A549 (cell line): ENCODE measurements around the gene OR2M5.

Experiments
- CEBPB ChIP-seq, 2 experiments: fragments of >200 bp in 1 of 2; sonication (Bioruptor Twin) in 1 of 2; formaldehyde crosslinking in 1 of 2; IDR thresholded peaks; 2 replicates each; pipeline ENCODE4 v1.6.1; 2012 to 2016
- EP300 ChIP-seq, 2 experiments: fragments of >200 bp; sonication (Bioruptor Twin); formaldehyde crosslinking; IDR thresholded peaks; 2 replicates in 1 of 2; 3 replicates in 1 of 2; pipeline ENCODE4 v1.6.1; 2016 to 2017
- HOXA7 ChIP-seq: fragments of 250-450 bp; sonication (Bioruptor Pico); IDR thresholded peaks from 2 replicates; pipeline ENCODE4 v1.5.0; 2020; ENCODE audit warnings: mild to moderate bottlenecking, moderate library complexity
- JUN ChIP-seq, 2 experiments: fragments of >200 bp; sonication (Bioruptor Twin); formaldehyde crosslinking; IDR thresholded peaks; 2 replicates in 1 of 2; 3 replicates in 1 of 2; pipeline ENCODE4 v1.6.1; 2016 to 2017
- POLR2A ChIP-seq: IDR thresholded peaks from 2 replicates; pipeline ENCODE4 v1.6.1; 2012; ENCODE audit warnings: mild to moderate bottlenecking, low read length
- TF ChIP-seq, protein P1 (sequence below): fragments of >200 bp; sonication (Bioruptor Twin); formaldehyde crosslinking; IDR thresholded peaks from 3 replicates; pipeline ENCODE4 v1.5.1; 2016
- TF ChIP-seq, protein P2 (sequence below): fragments of 450-650 bp; IDR thresholded peaks from 2 replicates; pipeline ENCODE4 v1.6.1; 2014; ENCODE audit warnings: antibody characterized with exemption
- TF ChIP-seq, protein P3 (sequence below): fragments of 200-600 bp; sonication (generic); IDR thresholded peaks from 2 replicates; pipeline ENCODE4 v1.6.1; 2016; ENCODE audit warnings: antibody characterized with exemption, mild to moderate bottlenecking, moderate library complexity
- TF ChIP-seq, protein P4 (sequence below): IDR thresholded peaks from 2 replicates; pipeline ENCODE4 v1.6.1; 2012

DNA sequence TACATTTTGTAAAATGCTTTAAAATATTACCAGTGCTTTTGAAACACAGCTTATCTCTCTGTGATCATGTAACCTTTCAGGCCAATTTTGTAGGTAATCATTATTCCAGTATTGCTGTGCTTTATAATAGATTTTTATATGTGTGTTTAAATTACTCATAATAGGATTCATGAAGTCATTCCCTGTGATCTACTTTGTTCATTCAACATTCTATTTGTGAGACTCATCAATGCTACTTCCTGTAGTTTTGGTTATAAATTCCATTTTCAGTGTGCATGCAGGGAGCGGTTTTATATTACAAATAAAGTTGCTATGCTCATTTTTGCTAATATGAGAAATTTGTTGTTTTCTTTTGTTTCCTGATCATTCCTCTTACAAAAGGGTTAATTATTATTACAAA, 4.1 kb upstream of the OR2M5 start:
- TF ChIP-seq, protein P1, sequence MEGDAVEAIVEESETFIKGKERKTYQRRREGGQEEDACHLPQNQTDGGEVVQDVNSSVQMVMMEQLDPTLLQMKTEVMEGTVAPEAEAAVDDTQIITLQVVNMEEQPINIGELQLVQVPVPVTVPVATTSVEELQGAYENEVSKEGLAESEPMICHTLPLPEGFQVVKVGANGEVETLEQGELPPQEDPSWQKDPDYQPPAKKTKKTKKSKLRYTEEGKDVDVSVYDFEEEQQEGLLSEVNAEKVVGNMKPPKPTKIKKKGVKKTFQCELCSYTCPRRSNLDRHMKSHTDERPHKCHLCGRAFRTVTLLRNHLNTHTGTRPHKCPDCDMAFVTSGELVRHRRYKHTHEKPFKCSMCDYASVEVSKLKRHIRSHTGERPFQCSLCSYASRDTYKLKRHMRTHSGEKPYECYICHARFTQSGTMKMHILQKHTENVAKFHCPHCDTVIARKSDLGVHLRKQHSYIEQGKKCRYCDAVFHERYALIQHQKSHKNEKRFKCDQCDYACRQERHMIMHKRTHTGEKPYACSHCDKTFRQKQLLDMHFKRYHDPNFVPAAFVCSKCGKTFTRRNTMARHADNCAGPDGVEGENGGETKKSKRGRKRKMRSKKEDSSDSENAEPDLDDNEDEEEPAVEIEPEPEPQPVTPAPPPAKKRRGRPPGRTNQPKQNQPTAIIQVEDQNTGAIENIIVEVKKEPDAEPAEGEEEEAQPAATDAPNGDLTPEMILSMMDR = no peak
- TF ChIP-seq CEBPB (IDR thresholded peaks at IDR 0.05) (no peak), EP300 (IDR thresholded peaks at IDR 0.05) (no peak), JUN (IDR thresholded peaks at IDR 0.05) (no peak), HOXA7 (CRISPR knock-in tag) (no peak), POLR2A (no peak)
- TF ChIP-seq, protein P2, sequence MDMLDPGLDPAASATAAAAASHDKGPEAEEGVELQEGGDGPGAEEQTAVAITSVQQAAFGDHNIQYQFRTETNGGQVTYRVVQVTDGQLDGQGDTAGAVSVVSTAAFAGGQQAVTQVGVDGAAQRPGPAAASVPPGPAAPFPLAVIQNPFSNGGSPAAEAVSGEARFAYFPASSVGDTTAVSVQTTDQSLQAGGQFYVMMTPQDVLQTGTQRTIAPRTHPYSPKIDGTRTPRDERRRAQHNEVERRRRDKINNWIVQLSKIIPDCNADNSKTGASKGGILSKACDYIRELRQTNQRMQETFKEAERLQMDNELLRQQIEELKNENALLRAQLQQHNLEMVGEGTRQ = no peak
- TF ChIP-seq, protein P3, sequence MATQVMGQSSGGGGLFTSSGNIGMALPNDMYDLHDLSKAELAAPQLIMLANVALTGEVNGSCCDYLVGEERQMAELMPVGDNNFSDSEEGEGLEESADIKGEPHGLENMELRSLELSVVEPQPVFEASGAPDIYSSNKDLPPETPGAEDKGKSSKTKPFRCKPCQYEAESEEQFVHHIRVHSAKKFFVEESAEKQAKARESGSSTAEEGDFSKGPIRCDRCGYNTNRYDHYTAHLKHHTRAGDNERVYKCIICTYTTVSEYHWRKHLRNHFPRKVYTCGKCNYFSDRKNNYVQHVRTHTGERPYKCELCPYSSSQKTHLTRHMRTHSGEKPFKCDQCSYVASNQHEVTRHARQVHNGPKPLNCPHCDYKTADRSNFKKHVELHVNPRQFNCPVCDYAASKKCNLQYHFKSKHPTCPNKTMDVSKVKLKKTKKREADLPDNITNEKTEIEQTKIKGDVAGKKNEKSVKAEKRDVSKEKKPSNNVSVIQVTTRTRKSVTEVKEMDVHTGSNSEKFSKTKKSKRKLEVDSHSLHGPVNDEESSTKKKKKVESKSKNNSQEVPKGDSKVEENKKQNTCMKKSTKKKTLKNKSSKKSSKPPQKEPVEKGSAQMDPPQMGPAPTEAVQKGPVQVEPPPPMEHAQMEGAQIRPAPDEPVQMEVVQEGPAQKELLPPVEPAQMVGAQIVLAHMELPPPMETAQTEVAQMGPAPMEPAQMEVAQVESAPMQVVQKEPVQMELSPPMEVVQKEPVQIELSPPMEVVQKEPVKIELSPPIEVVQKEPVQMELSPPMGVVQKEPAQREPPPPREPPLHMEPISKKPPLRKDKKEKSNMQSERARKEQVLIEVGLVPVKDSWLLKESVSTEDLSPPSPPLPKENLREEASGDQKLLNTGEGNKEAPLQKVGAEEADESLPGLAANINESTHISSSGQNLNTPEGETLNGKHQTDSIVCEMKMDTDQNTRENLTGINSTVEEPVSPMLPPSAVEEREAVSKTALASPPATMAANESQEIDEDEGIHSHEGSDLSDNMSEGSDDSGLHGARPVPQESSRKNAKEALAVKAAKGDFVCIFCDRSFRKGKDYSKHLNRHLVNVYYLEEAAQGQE = no peak
- TF ChIP-seq, protein P4, sequence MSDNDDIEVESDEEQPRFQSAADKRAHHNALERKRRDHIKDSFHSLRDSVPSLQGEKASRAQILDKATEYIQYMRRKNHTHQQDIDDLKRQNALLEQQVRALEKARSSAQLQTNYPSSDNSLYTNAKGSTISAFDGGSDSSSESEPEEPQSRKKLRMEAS = no peak
